GM19438 (cell line): Measurements from ENCODE around the gene XIST.
"Not testable (repeated sequence)": the region's sequence is repeated elsewhere in the genome, so short reads cannot be mapped to it uniquely, and the experiment has no call there.

ENCODE experiments used
- ATAC-seq: cut with Tn5 transposase; IDR thresholded peaks from one replicate; pipeline ENCODE4 v1.9.1; 2021; ENCODE audit warnings: low read depth; ENCODE audit not compliant: unreplicated experiment

The XIST gene

GRCh38 chrX:73852467-73852866 is at the start of gene XIST:
Gene XIST (minus strand): TSS chrX:73852714.
- no peak for ATAC-seq

GRCh38 chrX:73898315-73898714 is 45.8 kb upstream of the XIST start:
- not testable (repeated sequence) for ATAC-seq

GRCh38 chrX:73892515-73893090 is 40.1 kb upstream of the XIST start:
- ATAC-seq, result not testable (repeated sequence)

- ATAC-seq, result not testable (repeated sequence)
These were observed 29.7 kb upstream of the XIST start for GRCh38 chrX:73882260-73882659.

- ATAC-seq, result no peak
These were observed 25.2 kb upstream of the XIST start for GRCh38 chrX:73877687-73878086.

- ATAC-seq, result no peak
These were observed 24.4 kb upstream of the XIST start for GRCh38 chrX:73876911-73877310.

GRCh38 chrX:73868916-73869315 is 16.4 kb upstream of the XIST start:
- no peak for ATAC-seq

- ATAC-seq, result no peak
These were observed 14.6 kb upstream of the XIST start for GRCh38 chrX:73867144-73867543.

- no peak for ATAC-seq
These were observed 11.3 kb upstream of the XIST start for GRCh38 chrX:73863852-73864251.

- ATAC-seq, result no peak
These were observed 10.8 kb upstream of the XIST start for GRCh38 chrX:73863268-73863667.

GRCh38 chrX:73859622-73860021 is 7.1 kb upstream of the XIST start:
- ATAC-seq, result no peak

- no peak for ATAC-seq
These were observed 3.0 kb upstream of the XIST start for GRCh38 chrX:73855546-73855945.

GRCh38 chrX:73852022-73852421 is 492 bp downstream of the XIST start:
- ATAC-seq, result no peak

GRCh38 chrX:73851014-73852009 is 1.2 kb downstream of the XIST start:
- peak; percentile 77 for ATAC-seq

- ATAC-seq, result no peak
These were observed 2.1 kb downstream of the XIST start for GRCh38 chrX:73850124-73851013.

GRCh38 chrX:73849073-73849472 is 3.4 kb downstream of the XIST start:
- ATAC-seq, result no peak

- ATAC-seq, result no peak
These were observed 4.5 kb downstream of the XIST start for GRCh38 chrX:73847991-73848390.

GRCh38 chrX:73847100-73847499 is 5.4 kb downstream of the XIST start:
- no peak for ATAC-seq

- no peak for ATAC-seq
These were observed 9.8 kb downstream of the XIST start for GRCh38 chrX:73842541-73843234.

- ATAC-seq, result no peak
These were observed 11.2 kb downstream of the XIST start for GRCh38 chrX:73841337-73841736.
